Measurements from ENCODE around the gene EPSTI1.
"Not testable (repeated sequence)": the region's sequence is repeated elsewhere in the genome, so short reads cannot be mapped to it uniquely, and the experiment has no call there.

EPSTI1 gene, protein sequence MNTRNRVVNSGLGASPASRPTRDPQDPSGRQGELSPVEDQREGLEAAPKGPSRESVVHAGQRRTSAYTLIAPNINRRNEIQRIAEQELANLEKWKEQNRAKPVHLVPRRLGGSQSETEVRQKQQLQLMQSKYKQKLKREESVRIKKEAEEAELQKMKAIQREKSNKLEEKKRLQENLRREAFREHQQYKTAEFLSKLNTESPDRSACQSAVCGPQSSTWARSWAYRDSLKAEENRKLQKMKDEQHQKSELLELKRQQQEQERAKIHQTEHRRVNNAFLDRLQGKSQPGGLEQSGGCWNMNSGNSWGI

DNA sequence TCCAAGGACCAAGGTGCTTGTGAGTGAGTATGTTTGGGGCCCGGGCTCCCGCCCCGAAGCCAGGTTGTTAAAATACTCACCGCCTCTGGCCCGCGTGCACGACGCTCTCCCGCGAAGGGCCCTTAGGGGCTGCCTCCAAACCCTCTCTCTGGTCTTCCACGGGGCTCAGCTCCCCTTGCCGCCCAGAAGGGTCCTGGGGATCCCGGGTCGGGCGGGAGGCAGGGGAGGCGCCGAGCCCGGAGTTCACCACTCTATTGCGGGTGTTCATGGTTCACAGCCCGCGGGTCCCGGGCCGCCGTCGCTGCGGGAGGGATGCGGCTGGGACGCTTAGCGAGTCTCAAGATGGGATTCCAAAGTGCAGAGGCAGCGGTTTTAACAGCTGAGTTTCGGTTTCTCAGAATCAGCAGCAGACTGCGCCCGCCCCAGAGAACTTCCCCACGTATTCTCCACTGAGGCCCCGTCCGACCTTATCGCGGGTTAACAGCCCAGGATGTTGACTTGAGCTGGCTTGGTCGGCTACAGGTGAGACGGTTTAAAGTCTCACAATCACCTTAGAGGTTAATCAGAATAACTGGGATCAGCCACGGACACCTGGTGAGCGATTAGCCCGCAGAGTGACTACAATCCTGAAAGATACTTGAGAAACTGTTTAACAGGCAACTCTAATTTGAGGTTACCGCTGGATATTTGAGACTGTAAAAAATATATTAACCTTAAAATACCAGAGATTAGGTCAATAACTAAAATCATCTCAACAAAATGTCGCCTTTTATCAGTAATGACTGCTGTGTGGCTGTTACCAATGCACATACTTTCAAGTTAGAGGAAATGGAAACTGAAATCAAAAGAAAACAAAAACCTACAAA is at the start of gene EPSTI1:
EPSTI1 (minus strand) TSS at position 344 of the 866 bp plus-strand sequence; CDS start at position 268, 76 bp downstream.
- DNase-seq (ENCODE audit: low read depth): peak; percentile 68
- peak within 1 kb of the TSS; percentile 48 for H3K4me3 ChIP-seq (ENCODE audit: control insufficient read depth, low read depth, low read length)
- TF ChIP-seq, protein P1, sequence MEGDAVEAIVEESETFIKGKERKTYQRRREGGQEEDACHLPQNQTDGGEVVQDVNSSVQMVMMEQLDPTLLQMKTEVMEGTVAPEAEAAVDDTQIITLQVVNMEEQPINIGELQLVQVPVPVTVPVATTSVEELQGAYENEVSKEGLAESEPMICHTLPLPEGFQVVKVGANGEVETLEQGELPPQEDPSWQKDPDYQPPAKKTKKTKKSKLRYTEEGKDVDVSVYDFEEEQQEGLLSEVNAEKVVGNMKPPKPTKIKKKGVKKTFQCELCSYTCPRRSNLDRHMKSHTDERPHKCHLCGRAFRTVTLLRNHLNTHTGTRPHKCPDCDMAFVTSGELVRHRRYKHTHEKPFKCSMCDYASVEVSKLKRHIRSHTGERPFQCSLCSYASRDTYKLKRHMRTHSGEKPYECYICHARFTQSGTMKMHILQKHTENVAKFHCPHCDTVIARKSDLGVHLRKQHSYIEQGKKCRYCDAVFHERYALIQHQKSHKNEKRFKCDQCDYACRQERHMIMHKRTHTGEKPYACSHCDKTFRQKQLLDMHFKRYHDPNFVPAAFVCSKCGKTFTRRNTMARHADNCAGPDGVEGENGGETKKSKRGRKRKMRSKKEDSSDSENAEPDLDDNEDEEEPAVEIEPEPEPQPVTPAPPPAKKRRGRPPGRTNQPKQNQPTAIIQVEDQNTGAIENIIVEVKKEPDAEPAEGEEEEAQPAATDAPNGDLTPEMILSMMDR (conservative IDR thresholded peaks at IDR 0.05; ENCODE audit: control insufficient read depth, insufficient read depth, low read depth, low read length): no peak

DNA sequence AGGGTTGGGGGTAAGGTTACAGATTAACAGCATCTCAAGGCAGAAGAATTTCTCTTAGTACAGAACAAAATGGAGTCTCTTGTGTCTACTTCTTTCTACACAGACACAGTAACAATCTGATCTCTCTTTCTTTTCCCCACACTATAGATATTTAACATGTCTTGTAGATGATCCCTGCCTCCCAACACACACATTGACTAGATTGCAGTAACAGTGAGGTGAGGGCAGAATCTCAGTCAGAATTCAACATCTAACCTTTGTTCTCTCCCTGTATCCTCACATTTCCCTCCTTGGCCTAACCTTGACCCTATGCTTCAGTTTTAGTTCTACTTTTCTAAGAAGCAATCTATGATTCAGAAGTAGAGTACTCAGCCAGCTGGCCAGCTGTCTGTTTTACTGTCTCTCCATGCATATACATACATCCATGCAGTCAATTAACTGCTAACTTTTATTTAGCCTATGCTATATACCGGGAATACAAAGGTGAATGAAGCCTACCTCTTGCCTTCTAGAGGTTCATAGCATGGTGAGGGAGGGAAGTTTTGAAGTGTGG is 49.4 kb upstream of the EPSTI1 start:
- DNase-seq (ENCODE audit: low read depth): no peak
- H3K4me3 ChIP-seq (ENCODE audit: control insufficient read depth, low read depth, low read length): no peak overlapping the region
- TF ChIP-seq, protein P1 (conservative IDR thresholded peaks at IDR 0.05; ENCODE audit: control insufficient read depth, insufficient read depth, low read depth, low read length): no peak

DNA sequence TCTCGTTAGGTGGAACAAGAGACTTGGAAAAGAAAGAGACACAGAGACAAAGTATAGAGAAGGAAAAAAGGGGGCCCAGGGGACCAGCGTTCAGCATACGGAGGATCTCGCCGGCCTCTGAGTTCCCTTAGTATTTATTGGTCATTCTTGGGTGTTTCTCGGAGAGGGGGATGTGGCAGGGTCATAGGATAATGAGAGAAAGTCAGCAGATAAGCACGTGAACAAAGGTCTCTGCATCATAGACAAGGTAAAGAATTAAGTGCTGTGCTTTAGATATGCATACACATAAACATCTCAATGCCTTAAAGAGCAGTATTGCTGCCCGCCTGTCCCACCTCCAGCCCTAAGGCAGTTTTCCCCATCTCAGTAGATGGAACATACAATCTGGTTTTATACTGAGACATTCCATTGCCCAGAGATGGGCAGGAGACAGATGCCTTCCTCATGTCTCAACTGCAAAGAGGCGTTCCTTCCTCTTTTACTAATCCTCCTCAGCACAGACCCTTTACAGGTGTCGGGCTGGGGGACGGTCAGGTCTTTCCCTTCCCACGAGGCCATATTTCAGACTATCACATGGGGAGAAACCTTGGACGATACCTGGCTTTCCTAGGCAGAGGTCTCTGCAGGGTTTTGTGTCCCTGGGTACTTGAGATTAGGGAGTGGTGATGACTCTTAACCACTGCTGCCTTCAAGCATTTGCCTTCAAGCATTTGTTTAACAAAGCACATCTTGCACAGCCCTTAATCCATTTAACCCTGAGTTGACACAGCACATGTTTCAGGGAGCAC is 48.7 kb upstream of the EPSTI1 start:
- not testable (repeated sequence) for H3K4me3 ChIP-seq (ENCODE audit: control insufficient read depth, low read depth, low read length)

DNA sequence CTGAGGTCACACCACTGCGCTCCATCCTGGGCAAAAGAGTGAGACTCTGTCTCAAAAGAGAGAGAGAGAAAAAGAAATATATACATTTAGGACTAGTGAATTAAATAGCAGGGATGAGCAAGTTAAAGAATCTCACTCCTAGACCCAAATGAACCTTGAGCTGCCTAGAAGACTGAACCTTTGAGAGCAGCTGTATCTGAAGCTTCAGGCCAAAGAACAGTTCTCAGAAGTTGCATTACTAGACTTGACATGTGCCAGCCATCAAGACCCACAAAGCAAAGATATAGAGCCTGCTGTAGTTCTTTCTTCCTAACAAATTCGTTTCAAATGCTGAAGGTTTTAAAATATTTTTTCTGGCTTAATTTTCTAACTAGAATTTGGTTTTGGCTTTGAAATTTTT is 47.9 kb upstream of the EPSTI1 start:
- TF ChIP-seq, protein P1 (conservative IDR thresholded peaks at IDR 0.05; ENCODE audit: control insufficient read depth, insufficient read depth, low read depth, low read length): no peak
- no peak for DNase-seq (ENCODE audit: low read depth)

More for the DNA sequence above, 48.7 kb upstream of the EPSTI1 start:
- not testable (repeated sequence) for DNase-seq (ENCODE audit: low read depth)

DNA sequence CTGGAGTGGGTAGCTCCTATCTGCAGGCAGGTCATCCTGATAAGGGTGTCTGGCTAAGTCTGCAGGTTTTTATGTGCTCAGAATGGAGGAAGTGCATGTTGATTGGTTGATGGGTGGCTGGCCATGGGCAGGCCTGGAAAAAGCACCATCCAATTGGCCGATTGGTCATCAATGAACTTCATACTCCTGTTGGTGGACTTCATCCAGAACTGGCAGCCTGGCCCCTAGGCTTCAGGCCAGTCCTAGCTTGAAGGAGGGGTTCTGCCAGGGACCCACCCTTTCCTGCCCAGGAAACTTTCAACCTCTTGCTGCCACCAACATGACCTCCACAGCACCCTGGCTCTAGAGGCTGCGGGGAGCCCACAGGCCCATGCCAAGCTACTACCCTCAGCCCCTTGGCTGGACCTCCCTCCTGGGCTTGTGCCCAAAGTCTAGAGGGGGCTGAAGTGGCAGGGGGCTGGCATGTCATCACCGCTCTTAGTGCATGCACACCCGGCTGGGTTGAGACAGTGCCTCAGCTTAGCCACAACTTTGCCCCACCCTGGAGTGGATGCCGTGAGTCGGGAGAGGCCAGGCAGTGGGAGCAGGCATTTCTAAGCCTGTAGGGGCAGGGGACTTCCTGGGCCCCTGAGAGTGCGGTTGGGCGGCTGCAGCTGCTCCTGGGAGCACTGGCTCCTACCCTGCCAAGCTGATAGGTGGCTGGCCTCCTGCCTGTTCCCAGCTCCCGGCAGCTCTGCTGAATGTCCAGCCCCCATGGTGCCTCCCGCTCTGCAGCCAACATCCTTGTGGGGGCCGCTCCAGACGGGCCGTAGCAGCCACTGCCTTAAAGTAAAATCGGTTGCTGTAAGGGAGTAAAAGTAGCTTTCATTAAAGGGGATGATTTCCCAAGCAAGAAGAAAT is 44.6 kb upstream of the EPSTI1 start:
- no peak for DNase-seq (ENCODE audit: low read depth)
- H3K4me3 ChIP-seq (ENCODE audit: control insufficient read depth, low read depth, low read length): no peak overlapping the region
- TF ChIP-seq, protein P1 (conservative IDR thresholded peaks at IDR 0.05; ENCODE audit: control insufficient read depth, insufficient read depth, low read depth, low read length): no peak

More for the DNA sequence above, 47.9 kb upstream of the EPSTI1 start:
- H3K4me3 ChIP-seq (ENCODE audit: control insufficient read depth, low read depth, low read length): no peak overlapping the region

DNA sequence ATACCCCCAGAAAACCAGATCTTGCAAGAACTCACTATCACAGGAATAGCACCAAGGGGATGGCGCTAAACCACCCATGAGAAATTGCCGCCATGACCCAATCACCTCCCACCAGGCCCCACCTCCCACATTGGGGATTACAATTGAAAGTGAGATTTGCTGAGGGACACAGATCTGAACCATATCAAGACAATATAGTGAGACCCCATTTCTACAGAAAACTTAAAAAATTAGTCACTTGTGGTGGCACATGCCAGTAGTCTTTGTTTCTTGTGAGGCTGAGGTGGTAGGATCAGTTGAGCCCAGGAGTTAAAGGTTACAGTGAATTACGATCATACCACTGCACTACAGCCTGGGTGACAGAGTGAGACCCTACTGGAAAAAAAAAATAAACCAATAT is 41.0 kb upstream of the EPSTI1 start:
- TF ChIP-seq, protein P1 (conservative IDR thresholded peaks at IDR 0.05; ENCODE audit: control insufficient read depth, insufficient read depth, low read depth, low read length): no peak

More for the DNA sequence above, 41.0 kb upstream of the EPSTI1 start:
- no peak for DNase-seq (ENCODE audit: low read depth)
- H3K4me3 ChIP-seq (ENCODE audit: control insufficient read depth, low read depth, low read length): no peak overlapping the region

Data from fibroblast of mammary gland (primary cell).